Mesenteric fat pad (tissue), 1 donor: ENCODE measurements around the gene RAPGEF1. TPM values are rescaled to one million over a fixed set of nuclear protein-coding genes. Genes with fewer than 3 reads are reported as not detected.
"Not testable (repeated sequence)": the region's sequence is repeated elsewhere in the genome, so short reads cannot be mapped to it uniquely, and the experiment has no call there.

Experiments used
- DNase-seq: peaks from one replicate; pipeline ENCODE4 v3.0.0-alpha.2; 2020; ENCODE audit warnings: low spot score
- long read RNA-seq: library from polyadenylated mRNA; unstranded; transcript quantifications from one replicate; pipeline ENCODE4 v2.0.0, GENCODE V29; 2020
- total RNA-seq: library from RNA; stranded (reverse); fragmentation: NEBNext Ultra II Directional; extraction: Animal tissue kit (Norgen Biotek cat#: 25700); gene quantifications from one replicate; pipeline ENCODE4 v1.2.1, GENCODE V29; 2021
- donor health status: DM: yes; HTN: yes; CAD: no.

Gene RAPGEF1
- total RNA-seq = 106 TPM
- long read RNA-seq, partial matches to known transcripts = 3 of 94 reads
- long read RNA-seq, other reads (novel, unspliced or antisense) = 91 of 94 reads

GRCh38 chr9:131739959-131740648, at the start of gene RAPGEF1:
Gene RAPGEF1 (minus strand): TSS chr9:131740076. CDS start chr9:131739830, 246 bp downstream.
- DNase-seq = peak; percentile 96

DNA sequence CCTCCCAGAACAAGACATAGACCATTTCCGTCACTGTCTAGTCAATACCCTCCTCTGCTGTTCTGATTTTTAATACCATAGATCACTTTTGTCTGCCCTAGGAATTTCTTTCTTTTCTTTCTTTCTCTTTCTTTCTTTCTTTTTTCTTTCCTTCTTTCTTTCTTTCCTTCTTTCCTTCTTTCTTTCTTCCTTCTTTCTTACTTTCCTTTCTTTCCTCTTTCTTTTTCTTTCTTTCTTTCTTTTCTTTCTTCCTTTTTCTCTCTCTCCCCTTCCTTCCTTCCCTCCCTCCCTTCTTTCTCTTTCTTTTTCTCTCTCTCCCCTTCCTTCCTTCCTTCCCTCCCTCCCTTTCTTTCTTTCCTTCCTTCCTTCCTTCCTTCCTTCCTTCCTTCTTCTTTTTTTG, 49.0 kb upstream of the RAPGEF1 start:
- DNase-seq = no peak

DNA sequence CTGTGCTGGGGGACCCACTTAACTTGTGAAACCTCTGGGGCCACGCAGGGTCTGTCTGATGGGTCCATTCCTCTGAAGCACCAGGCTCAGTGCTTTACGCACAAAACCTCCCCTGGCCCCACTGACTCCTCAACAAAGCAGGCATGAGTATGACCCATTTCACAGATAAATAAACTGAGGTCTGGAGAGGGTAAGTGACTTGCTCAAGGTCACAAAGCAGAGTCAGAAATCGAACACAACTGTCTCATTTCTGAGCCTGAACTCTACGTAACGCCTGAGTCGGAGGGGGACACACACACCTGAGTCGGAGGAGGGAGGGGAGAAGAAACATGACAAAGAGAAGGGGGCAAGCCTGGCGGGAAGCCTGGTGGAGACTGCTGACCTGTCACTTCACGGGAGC, 48.0 kb upstream of the RAPGEF1 start:
- no peak for DNase-seq

DNA sequence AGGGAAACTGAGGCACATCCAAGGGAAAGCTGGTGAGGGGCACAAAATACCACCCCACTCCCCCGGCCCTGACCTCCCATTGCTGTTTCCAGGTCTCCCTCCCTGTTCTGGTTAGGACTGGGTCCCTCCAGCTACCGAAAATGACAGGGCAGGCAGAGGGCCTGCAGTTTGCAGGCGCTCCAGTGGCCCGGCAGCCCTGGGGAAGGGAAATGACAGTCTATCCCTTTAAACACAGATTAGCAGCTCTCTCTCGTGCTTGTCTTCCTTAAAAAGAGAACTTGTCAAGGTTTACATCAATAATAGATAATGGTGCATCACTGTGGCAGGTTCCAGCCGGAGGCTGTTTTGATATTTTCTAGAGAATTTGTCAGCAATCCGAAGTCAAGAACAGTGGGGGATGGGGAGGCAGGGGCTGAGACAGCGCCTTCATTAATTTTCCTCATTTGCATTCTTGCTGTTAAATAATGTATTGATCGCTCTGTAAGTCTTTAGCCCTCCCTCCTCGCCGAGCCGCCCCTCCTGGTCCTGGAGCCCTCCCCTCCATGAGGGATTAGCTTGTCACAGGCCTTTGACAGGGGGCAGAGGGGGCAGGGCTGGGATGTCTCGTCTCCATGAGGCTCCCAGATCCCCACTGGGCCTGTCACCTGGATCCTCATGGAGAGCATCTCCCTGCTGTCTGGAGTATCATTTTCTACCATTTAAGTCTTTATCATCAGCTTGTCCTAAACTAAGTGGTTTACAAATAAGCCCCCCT, 45.0 kb upstream of the RAPGEF1 start:
- no peak for DNase-seq

- no peak for DNase-seq
Measured at GRCh38 chr9:131781069-131781468, 41.2 kb upstream of the RAPGEF1 start.

GRCh38 chr9:131776473-131776872, 36.6 kb upstream of the RAPGEF1 start:
- DNase-seq = no peak

- no peak for DNase-seq
Measured at GRCh38 chr9:131776036-131776435, 36.2 kb upstream of the RAPGEF1 start.

DNA sequence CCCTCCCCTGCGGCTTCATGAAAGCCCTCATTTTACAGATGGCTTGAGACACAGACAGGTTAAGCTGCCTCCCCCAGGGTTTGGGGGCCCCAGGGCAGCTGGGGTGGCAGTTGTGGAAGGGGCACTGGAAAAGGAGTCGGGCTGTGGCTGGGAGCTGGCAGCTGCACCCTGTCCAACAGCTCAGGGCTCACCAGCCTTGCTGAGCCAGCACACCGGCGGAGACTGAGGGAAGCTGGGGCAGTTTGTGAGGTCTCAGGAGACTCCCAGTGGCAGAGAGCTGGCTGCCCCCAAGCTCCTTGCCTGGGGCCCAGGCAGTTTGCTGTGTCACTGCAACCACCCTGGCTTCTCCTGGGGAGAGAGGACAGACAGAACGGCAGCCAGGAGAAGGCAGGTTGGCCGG, 34.8 kb upstream of the RAPGEF1 start:
- DNase-seq = no peak

DNA sequence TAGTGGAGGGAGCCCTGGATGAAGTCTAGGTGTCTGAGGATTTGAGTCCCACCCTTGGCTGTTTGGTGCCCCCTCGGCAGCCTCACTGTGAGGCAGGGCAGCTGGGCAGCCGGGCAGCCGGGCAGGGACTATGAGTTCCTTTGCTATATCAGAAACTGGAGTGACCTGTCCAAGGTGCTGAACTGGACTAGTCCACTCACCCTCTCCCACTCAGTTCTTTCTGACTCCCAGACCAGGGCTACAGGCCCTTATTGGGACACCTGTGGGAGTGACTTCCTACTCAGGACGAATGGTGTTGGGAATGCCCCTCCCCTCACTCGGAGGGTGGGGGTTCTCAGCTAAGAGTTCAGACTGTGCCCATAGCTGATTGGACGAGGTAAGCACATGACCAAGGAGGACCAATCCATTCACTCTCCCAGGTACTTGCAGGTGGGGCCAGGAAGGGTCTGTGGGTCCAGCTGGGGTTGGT, 34.1 kb upstream of the RAPGEF1 start:
- no peak for DNase-seq

GRCh38 chr9:131772940-131773339, 33.1 kb upstream of the RAPGEF1 start:
- DNase-seq = no peak

DNA sequence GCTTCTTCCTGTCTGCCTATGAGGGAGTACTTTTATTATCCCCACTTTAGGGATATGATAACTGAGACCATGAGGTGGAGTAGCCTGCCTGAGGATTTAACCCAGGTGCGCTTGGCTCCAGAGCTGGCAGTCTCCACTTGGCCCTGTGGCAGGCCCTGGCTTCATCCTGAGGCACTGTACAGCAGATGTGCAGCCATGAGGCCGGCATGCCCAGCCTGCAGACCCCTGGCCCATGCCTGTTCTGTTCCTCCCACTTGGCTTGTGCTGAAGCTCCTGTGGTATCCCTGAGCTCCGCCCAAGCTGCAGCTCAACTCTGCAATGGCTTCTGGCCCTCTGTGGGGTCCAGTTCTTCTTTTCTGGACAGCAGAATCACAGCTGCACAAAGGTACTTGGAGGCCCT, 31.8 kb upstream of the RAPGEF1 start:
- no peak for DNase-seq

- no peak for DNase-seq
Measured at GRCh38 chr9:131769361-131769760, 29.5 kb upstream of the RAPGEF1 start.

DNA sequence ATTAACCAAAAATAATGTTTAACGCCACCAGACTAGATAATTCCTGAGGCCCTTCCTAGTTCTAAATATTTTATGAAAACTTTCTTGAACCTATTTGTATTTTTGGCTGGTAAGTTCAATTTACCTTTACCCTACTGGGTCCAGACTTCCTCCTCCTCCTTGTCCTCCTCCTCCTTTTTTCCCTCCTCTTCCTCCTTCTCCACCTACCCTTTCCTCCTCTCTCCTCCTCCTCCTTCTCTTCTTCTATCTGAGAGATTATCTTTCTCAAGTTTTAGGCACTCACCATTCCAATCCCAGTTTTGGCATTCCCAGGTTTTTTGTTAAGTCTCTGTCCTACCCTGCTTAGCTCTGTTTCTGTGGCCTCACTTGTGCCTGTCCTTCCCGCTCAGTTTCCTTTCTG, 24.7 kb upstream of the RAPGEF1 start:
- DNase-seq = no peak

- DNase-seq = no peak
Measured at GRCh38 chr9:131762356-131762932, 22.6 kb upstream of the RAPGEF1 start.

- DNase-seq = no peak
Measured at GRCh38 chr9:131759017-131759647, 19.3 kb upstream of the RAPGEF1 start.

GRCh38 chr9:131757549-131757948, 17.7 kb upstream of the RAPGEF1 start:
- DNase-seq = no peak

GRCh38 chr9:131755541-131756198, 15.8 kb upstream of the RAPGEF1 start:
- no peak for DNase-seq

GRCh38 chr9:131754846-131755245, 15.0 kb upstream of the RAPGEF1 start:
- no peak for DNase-seq

- not testable (repeated sequence) for DNase-seq
Measured at GRCh38 chr9:131753751-131754150, 13.9 kb upstream of the RAPGEF1 start.

DNA sequence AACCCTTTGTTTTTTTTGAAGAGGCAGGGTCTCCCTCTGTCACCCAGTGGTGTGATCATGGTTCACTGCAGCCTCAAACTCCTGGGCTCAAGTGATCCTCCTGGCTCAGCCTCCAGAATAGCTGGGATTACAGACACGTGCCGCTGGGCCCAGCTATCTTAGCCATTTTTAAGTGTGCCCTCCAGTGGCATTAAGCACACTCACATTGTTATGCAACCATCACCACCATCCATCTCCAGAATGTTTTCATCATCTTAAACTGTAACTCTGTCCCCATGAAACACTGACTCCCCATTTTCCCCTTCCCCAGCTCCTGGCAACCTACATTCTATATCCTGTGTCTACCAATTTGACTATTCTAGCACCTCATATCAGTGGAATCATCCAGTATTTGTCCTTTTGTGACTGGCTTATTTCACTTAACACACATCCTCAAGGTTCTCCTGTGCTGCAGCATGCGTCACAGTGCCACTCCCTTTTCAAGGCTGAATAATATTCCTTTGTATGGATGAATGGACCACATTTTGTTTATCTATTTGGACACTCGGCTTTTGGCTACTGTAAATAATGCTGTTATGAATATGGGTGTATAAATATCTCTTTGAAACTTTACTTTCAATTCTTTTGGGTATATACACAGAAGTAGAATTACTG, 12.5 kb upstream of the RAPGEF1 start:
- no peak for DNase-seq
